Gastroesophageal sphincter (tissue), 3 donors: ENCODE results near the gene OTOA.
A peak's percentile ranks its signal among the peaks of the same experiment; 100 is the strongest.
"Not testable (repeated sequence)": the region's sequence is repeated elsewhere in the genome, so short reads cannot be mapped to it uniquely, and the experiment has no call there.

Experiments
- POLR2A ChIP-seq, 2 donors: fragments of 450-650 bp; IDR thresholded peaks; one replicate each; pipeline ENCODE4 v1.6.1; 2017; ENCODE audit warnings: antibody characterized with exemption in 2 of 2, mild to moderate bottlenecking in 2 of 2, moderate library complexity in 1 of 2
- POLR2AphosphoS5 ChIP-seq: sonication (generic); formaldehyde crosslinking; IDR thresholded peaks from one replicate; pipeline ENCODE4 v1.6.1; 2017; ENCODE audit warnings: antibody characterized with exemption
- TF ChIP-seq, protein P1 (sequence below), 4 experiments: fragments of 200-600 bp in 2 of 4; fragments of 450-650 bp in 2 of 4; sonication (generic) in 1 of 4; IDR thresholded peaks; one replicate each; pipeline ENCODE4 v1.5.1; 2017 to 2019; ENCODE audit warnings: antibody characterized with exemption in 4 of 4, mild to moderate bottlenecking in 2 of 4, moderate library complexity in 2 of 4

GRCh38 chr16:21801538-21802374, 138.0 kb downstream of the OTOA start:
- TF ChIP-seq, protein P1, sequence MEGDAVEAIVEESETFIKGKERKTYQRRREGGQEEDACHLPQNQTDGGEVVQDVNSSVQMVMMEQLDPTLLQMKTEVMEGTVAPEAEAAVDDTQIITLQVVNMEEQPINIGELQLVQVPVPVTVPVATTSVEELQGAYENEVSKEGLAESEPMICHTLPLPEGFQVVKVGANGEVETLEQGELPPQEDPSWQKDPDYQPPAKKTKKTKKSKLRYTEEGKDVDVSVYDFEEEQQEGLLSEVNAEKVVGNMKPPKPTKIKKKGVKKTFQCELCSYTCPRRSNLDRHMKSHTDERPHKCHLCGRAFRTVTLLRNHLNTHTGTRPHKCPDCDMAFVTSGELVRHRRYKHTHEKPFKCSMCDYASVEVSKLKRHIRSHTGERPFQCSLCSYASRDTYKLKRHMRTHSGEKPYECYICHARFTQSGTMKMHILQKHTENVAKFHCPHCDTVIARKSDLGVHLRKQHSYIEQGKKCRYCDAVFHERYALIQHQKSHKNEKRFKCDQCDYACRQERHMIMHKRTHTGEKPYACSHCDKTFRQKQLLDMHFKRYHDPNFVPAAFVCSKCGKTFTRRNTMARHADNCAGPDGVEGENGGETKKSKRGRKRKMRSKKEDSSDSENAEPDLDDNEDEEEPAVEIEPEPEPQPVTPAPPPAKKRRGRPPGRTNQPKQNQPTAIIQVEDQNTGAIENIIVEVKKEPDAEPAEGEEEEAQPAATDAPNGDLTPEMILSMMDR (IDR thresholded peaks at IDR 0.05) = peak in 3 of 4 experiments; percentile 39 to 44 (median 42)
- not testable (repeated sequence) for TF ChIP-seq POLR2AphosphoS5; POLR2A (IDR thresholded peaks at IDR 0.05)
